NB4 (cell line): ENCODE results near the gene ANKRD55.
"Not testable (repeated sequence)": the region's sequence is repeated elsewhere in the genome, so short reads cannot be mapped to it uniquely, and the experiment has no call there.

Experiments
- DNase-seq: peaks from one replicate; pipeline ENCODE4 v3.0.0; 2010; ENCODE audit warnings: low read depth
- H3K4me3 ChIP-seq: one replicate; pipeline ENCODE4 v1.5.1; 2011; ENCODE audit warnings: mild to moderate bottlenecking, low read depth, low read length, moderate library complexity
- CTCF ChIP-seq: IDR thresholded peaks from one replicate; pipeline ENCODE4 v1.5.1; 2012; ENCODE audit warnings: low read depth, low read length
- MAX ChIP-seq: IDR thresholded peaks from 2 replicates; pipeline ENCODE4 v1.6.1; 2011; ENCODE audit warnings: low read depth, low read length
- MYC ChIP-seq: IDR thresholded peaks from 2 replicates; pipeline ENCODE4 v1.6.1; 2011; ENCODE audit warnings: low read depth, low read length
- POLR2A ChIP-seq: IDR thresholded peaks from 2 replicates; pipeline ENCODE4 v1.6.1; 2011; ENCODE audit warnings: mild to moderate bottlenecking; ENCODE audit not compliant: insufficient read length; ENCODE audit errors: extremely low read depth

The ANKRD55 gene

GRCh38 chr5:56080375-56081052 is 152.6 kb downstream of the ANKRD55 start:
- DNase-seq = no peak
- no peak overlapping the region for H3K4me3 ChIP-seq
- TF ChIP-seq MYC (no peak), POLR2A (no peak), MAX (no peak), CTCF (no peak)

GRCh38 chr5:56079157-56079500 is 154.0 kb downstream of the ANKRD55 start:
- not testable (repeated sequence) for DNase-seq, H3K4me3 ChIP-seq

GRCh38 chr5:56078278-56079156 is 154.6 kb downstream of the ANKRD55 start:
- H3K4me3 ChIP-seq = no peak overlapping the region
- TF ChIP-seq MYC = no peak
- TF ChIP-seq MAX = no peak
- TF ChIP-seq POLR2A = no peak
- TF ChIP-seq CTCF = no peak
- peak; percentile 9 for DNase-seq

GRCh38 chr5:56077796-56078233 is 155.3 kb downstream of the ANKRD55 start:
- no peak for DNase-seq
- TF ChIP-seq CTCF = no peak
- TF ChIP-seq MYC = no peak
- TF ChIP-seq MAX = no peak
- H3K4me3 ChIP-seq = no peak overlapping the region

- no peak for DNase-seq
- TF ChIP-seq MYC (no peak), CTCF (no peak), POLR2A (no peak), MAX (no peak)
- no peak overlapping the region for H3K4me3 ChIP-seq
These were observed 156.6 kb downstream of the ANKRD55 start for GRCh38 chr5:56076486-56076885.

- H3K4me3 ChIP-seq = no peak overlapping the region
- TF ChIP-seq POLR2A (no peak), MAX (no peak), CTCF (no peak), MYC (no peak)
- no peak for DNase-seq
These were observed 157.8 kb downstream of the ANKRD55 start for GRCh38 chr5:56075361-56075760.
